Tibial nerve (tissue), 4 donors: ENCODE measurements around the gene PLPPR2.

ENCODE experiments used
- EP300 ChIP-seq, 2 donors: sonication (generic); formaldehyde crosslinking; IDR thresholded peaks; one replicate each; pipeline ENCODE4 v1.6.1; 2017; ENCODE audit warnings: antibody characterized with exemption in 2 of 2, mild to moderate bottlenecking in 1 of 2
- POLR2A ChIP-seq, 2 donors: fragments of 450-650 bp; IDR thresholded peaks; one replicate each; pipeline ENCODE4 v1.6.1; 2017; ENCODE audit warnings: antibody characterized with exemption in 2 of 2, mild to moderate bottlenecking in 2 of 2, moderate library complexity in 2 of 2
- TF ChIP-seq, protein P1 (sequence below), 5 experiments: fragments of 200-600 bp in 3 of 5; fragments of 450-650 bp in 2 of 5; sonication (generic) in 3 of 5; IDR thresholded peaks; one replicate each; pipeline ENCODE4 v1.5.1; 2016 to 2019; ENCODE audit warnings: antibody characterized with exemption in 5 of 5, mild to moderate bottlenecking in 3 of 5, moderate library complexity in 2 of 5

DNA sequence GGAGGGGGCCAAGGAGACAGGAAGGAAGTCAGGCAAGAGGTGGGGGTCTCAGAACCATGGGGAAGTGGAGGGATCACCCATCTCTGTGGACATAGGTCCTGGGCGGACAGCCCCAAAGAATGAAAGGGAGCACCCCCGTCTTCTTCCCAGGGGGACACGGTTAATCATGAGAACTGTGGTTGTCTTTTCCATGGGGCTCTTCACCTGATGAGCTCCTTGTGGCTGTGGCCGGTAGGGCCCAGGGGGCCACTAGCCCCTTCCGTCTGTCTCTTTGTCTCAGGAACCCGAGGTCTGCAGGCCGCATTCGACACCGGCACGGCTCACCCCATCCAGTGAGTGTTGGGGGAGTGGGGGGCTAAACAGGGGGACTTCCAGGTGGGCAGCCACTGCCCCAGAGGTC lies 8.6 kb downstream of the PLPPR2 start:
- TF ChIP-seq POLR2A (IDR thresholded peaks at IDR 0.05) (no peak), EP300 (IDR thresholded peaks at IDR 0.05) (no peak)
- TF ChIP-seq, protein P1, sequence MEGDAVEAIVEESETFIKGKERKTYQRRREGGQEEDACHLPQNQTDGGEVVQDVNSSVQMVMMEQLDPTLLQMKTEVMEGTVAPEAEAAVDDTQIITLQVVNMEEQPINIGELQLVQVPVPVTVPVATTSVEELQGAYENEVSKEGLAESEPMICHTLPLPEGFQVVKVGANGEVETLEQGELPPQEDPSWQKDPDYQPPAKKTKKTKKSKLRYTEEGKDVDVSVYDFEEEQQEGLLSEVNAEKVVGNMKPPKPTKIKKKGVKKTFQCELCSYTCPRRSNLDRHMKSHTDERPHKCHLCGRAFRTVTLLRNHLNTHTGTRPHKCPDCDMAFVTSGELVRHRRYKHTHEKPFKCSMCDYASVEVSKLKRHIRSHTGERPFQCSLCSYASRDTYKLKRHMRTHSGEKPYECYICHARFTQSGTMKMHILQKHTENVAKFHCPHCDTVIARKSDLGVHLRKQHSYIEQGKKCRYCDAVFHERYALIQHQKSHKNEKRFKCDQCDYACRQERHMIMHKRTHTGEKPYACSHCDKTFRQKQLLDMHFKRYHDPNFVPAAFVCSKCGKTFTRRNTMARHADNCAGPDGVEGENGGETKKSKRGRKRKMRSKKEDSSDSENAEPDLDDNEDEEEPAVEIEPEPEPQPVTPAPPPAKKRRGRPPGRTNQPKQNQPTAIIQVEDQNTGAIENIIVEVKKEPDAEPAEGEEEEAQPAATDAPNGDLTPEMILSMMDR (IDR thresholded peaks at IDR 0.05), result no peak
